Endothelial cell of umbilical vein (primary cell): ENCODE results near the gene PIP5K1C.

Source experiments
- CTCF ChIP-seq, 2 donors: IDR thresholded peaks; 1 replicate in 1 of 2; 2 replicates in 1 of 2; pipeline ENCODE4 v1.5.1; 2011; ENCODE audit warnings: low read length in 2 of 2, mild to moderate bottlenecking in 2 of 2, moderate library complexity in 2 of 2, control low read depth in 1 of 2, inconsistent platforms in 1 of 2, low read depth in 1 of 2; ENCODE audit not compliant: insufficient read depth in 1 of 2; ENCODE audit errors: extremely low read depth in 1 of 2
- EZH2 ChIP-seq: IDR thresholded peaks from 2 replicates; pipeline ENCODE4 v1.6.1; 2012; ENCODE audit warnings: borderline replicate concordance, low read depth, mild to moderate bottlenecking, moderate library complexity, low read length, inconsistent platforms; ENCODE audit not compliant: severe bottlenecking
- POLR2A ChIP-seq: IDR thresholded peaks from 2 replicates; pipeline ENCODE4 v1.6.1; 2012; ENCODE audit warnings: low read depth, mild to moderate bottlenecking, control low read depth, low read length
- POLR2AphosphoS5 ChIP-seq: IDR thresholded peaks from 2 replicates; pipeline ENCODE4 v1.6.1; 2012; ENCODE audit warnings: low read depth, mild to moderate bottlenecking, control low read depth, low read length, moderate library complexity; ENCODE audit not compliant: insufficient read depth

GRCh38 chr19:3710265-3710812 lies 10.1 kb upstream of the PIP5K1C start:
- no peak for TF ChIP-seq CTCF (IDR thresholded peaks at IDR 0.05; ENCODE audit: extremely low read depth in 1 of 2, insufficient read depth in 1 of 2, low read depth in 1 of 2, low read length in 2 of 2)
- no peak for TF ChIP-seq POLR2A
- no peak for TF ChIP-seq POLR2AphosphoS5
- TF ChIP-seq EZH2, result no peak
